GM19023 (cell line): Measurements from ENCODE around the gene ZDBF2.
A peak's percentile ranks its signal among the peaks of the same experiment; 100 is the strongest.
"Not testable (repeated sequence)": the region's sequence is repeated elsewhere in the genome, so short reads cannot be mapped to it uniquely, and the experiment has no call there.

Experiments used
- ATAC-seq: cut with Tn5 transposase; IDR thresholded peaks from one replicate; pipeline ENCODE4 v1.9.1; 2021; ENCODE audit warnings: mild to moderate bottlenecking, moderate library complexity; ENCODE audit not compliant: unreplicated experiment

The ZDBF2 gene

DNA sequence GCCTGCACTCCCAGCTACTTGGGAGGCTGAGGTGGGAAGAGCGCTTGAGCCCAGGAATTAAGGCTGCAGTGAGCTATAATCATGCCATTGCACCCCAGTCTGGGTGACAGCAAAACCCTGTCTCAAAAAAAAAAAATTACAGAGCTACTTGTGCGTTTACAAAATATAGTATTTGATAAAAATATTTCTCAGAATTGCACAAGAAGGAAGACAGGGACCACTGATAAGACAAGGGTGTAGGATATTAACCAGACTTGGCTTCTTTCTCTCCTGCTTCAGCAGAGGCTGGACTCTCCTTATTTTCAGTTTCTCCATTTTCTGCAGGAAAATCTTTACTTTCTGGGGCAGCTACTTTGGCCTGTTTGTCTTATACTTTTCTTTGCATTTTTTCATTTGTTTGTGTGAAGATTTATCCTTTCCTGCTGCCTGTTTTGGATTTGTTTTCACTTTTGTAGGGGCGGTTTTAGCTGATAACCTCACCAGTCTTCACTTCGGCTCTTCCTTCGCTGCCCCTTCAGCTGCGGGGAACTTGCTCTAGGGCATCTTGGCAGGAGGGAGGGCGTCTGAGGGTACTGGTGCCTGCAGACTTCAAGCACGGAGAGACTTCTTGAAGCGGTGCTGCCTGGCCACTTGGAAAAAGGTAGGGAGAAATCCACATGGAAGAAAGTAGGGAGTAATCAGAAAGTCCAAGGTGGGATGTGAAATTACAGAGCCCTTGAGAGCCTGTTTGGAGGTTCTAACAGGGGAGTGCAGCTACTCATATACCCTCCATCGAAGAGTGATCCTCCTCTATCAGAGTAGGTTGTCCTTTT, 14.9 kb upstream of the ZDBF2 start:
- ATAC-seq = no peak

DNA sequence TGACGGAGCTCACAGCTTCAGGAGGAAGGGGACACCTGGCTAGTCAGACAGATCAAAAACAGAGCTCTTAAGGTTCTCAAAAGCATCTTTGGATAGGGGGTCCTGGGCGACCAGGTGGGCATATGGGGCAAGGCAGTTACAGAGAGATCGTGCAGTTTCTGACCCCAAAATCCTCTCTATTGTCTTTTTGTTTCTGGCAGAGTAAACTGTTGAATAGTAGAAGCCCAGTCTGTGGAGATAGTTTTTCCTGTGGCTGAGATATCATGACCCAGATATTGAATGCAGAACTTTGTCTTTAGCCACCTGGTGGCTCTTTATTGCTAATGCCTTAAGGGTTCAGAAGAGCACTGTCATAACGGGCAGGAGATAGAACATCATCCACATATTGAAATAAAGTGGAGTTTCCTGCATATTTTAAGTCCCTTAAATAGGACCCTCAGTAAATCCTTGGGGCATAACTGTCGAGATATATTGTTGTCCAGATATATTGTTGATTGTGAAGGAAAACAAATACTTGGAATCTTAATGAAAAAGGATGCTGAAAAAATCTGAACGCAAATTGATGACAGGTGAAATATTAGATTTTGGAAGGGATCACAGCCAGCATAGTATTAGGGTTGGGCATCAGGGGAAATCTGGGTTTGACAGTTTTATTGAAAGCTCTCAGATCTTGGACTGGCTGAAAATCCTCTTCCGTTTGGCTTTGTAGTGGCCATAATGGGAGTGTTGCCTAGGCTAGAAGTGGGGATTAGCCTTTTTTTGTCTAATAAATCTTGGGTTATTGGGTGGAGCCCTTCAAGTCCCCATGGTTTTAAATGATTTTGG, 14.1 kb upstream of the ZDBF2 start:
- no peak for ATAC-seq

GRCh38 chr2:206263959-206264603, 10.4 kb upstream of the ZDBF2 start:
- ATAC-seq = no peak

GRCh38 chr2:206266130-206267125, 8.0 kb upstream of the ZDBF2 start:
- no peak for ATAC-seq

- no peak for ATAC-seq
Observed at GRCh38 chr2:206267567-206267966, 6.9 kb upstream of the ZDBF2 start.

- ATAC-seq = no peak
Observed at GRCh38 chr2:206271065-206271464, 3.4 kb upstream of the ZDBF2 start.

- no peak for ATAC-seq
Observed at GRCh38 chr2:206273905-206274304, 558 bp upstream of the ZDBF2 start.

- peak; percentile 32 for ATAC-seq
Observed at GRCh38 chr2:206275312-206276055, 1.0 kb downstream of the ZDBF2 start.

- no peak for ATAC-seq
Observed at GRCh38 chr2:206276169-206276942, 1.9 kb downstream of the ZDBF2 start.

DNA sequence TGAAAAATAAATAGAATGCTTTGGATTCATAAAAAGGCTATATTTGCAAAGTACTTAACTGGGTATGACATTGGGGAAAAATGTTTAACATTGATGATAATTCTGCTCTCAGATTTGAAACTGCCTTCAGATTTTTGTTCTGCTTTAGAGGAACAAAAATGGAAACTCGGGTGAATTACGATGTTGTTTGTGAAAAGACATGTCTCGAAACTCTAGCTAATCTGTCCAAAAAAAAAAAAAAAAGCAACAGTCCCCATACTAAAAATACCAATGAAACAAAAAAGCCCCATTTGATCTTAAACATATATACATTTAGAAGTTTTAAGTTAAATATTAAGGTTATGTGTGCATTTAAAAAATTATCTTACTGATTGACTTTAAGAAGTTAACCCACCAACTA, 3.0 kb downstream of the ZDBF2 start:
- no peak for ATAC-seq

- no peak for ATAC-seq
Observed at GRCh38 chr2:206282746-206283145, 8.3 kb downstream of the ZDBF2 start.

- no peak for ATAC-seq
Observed at GRCh38 chr2:206287197-206287596, 12.7 kb downstream of the ZDBF2 start.

DNA sequence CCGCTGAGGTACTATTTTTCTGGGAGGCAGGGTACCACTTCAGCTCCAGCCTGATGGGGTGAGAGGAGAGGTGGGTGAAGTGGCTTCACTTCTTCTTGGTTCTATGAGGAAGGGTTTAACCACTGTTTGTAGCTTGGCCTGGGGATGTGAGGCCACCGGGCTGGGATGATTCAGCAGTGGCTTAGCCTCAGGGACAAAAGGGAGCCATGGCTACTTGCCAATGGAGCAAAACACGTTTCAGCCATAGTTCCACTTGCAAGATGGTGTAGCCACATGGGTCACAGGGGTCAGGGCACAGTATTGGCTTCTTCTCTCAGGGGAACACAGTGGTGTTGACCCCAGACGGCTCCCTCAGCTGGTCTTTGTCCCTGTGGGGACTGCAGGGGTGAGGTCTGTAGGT, 14.9 kb downstream of the ZDBF2 start:
- ATAC-seq = no peak

- ATAC-seq = no peak
Observed at GRCh38 chr2:206296128-206296527, 21.7 kb downstream of the ZDBF2 start.

- not testable (repeated sequence) for ATAC-seq
Observed at GRCh38 chr2:206299608-206300007, 25.1 kb downstream of the ZDBF2 start.

- ATAC-seq = no peak
Observed at GRCh38 chr2:206305523-206306245, 31.2 kb downstream of the ZDBF2 start.

- no peak for ATAC-seq
Observed at GRCh38 chr2:206311026-206311425, 36.6 kb downstream of the ZDBF2 start.

GRCh38 chr2:206316141-206316540, 41.7 kb downstream of the ZDBF2 start:
- no peak for ATAC-seq
